H1 (cell line): ENCODE data around the gene SLC2A11. TPM values are rescaled to one million over a fixed set of nuclear protein-coding genes. Genes with fewer than 3 reads are reported as not detected.

Source experiments
- polyA plus RNA-seq, 7 experiments: library from polyadenylated mRNA; depleted of rRNA in 3 of 7; stranded (reverse) in 5 of 7; unstranded in 2 of 7; fragments of >200 nt in 5 of 7; fragments of 200-250 nt in 2 of 7; gene quantifications; 1 replicate in 5 of 7; 2 replicates in 1 of 7; 4 replicates in 1 of 7; pipeline versions ENCODE4 v1.2.1 to v1.2.3, GENCODE V29; 2011 to 2013; ENCODE audit warnings: missing spikeins in 2 of 7, mixed read lengths in 2 of 7
- total RNA-seq: library from RNA; stranded (reverse); fragmentation: NEBNext Ultra II Directional; extraction: Animal tissue kit (Norgen Biotek cat#: 25700); gene quantifications from 2 replicates; pipeline ENCODE4 v1.2.1, GENCODE V29; 2021
- TF ChIP-seq, protein P1 (sequence below): fragments of 300-600 bp; sonication (generic); IDR thresholded peaks from 2 replicates; pipeline ENCODE4 v1.7.1; 2012; ENCODE audit warnings: low read length, moderate library complexity, mild to moderate bottlenecking, inconsistent platforms; ENCODE audit not compliant: insufficient replicate concordance
- TF ChIP-seq, protein P2 (sequence below): IDR thresholded peaks from 2 replicates; pipeline ENCODE4 v1.6.1; 2012; ENCODE audit warnings: inconsistent platforms

Gene SLC2A11
- total and polyA plus RNA-seq, 2 of the 8 experiments (the other 6 are each of a cell fraction or from before 2014, with no cell fraction given): 10.7 to 12.5 TPM

DNA sequence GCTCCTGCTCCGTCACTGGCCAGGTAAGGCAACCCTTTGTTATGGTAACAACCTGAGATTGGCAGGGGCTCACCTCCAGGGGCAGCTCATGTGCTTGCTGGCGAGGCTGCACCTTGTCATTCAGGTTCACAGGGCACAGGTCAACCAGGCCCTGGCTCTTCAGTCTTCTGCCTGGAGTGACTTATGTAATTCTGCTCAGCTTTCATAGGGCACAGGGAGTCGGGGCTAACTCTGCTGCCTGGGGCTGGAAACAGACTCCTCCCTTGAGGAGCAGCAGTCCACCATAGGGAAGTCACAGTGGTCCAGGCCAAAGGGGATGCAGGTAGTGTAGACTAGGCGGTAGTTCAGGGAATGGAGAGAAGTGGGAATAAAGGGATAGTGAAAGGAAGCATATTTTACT, 35.0 kb downstream of the SLC2A11 start (continued):
- TF ChIP-seq, protein P1, sequence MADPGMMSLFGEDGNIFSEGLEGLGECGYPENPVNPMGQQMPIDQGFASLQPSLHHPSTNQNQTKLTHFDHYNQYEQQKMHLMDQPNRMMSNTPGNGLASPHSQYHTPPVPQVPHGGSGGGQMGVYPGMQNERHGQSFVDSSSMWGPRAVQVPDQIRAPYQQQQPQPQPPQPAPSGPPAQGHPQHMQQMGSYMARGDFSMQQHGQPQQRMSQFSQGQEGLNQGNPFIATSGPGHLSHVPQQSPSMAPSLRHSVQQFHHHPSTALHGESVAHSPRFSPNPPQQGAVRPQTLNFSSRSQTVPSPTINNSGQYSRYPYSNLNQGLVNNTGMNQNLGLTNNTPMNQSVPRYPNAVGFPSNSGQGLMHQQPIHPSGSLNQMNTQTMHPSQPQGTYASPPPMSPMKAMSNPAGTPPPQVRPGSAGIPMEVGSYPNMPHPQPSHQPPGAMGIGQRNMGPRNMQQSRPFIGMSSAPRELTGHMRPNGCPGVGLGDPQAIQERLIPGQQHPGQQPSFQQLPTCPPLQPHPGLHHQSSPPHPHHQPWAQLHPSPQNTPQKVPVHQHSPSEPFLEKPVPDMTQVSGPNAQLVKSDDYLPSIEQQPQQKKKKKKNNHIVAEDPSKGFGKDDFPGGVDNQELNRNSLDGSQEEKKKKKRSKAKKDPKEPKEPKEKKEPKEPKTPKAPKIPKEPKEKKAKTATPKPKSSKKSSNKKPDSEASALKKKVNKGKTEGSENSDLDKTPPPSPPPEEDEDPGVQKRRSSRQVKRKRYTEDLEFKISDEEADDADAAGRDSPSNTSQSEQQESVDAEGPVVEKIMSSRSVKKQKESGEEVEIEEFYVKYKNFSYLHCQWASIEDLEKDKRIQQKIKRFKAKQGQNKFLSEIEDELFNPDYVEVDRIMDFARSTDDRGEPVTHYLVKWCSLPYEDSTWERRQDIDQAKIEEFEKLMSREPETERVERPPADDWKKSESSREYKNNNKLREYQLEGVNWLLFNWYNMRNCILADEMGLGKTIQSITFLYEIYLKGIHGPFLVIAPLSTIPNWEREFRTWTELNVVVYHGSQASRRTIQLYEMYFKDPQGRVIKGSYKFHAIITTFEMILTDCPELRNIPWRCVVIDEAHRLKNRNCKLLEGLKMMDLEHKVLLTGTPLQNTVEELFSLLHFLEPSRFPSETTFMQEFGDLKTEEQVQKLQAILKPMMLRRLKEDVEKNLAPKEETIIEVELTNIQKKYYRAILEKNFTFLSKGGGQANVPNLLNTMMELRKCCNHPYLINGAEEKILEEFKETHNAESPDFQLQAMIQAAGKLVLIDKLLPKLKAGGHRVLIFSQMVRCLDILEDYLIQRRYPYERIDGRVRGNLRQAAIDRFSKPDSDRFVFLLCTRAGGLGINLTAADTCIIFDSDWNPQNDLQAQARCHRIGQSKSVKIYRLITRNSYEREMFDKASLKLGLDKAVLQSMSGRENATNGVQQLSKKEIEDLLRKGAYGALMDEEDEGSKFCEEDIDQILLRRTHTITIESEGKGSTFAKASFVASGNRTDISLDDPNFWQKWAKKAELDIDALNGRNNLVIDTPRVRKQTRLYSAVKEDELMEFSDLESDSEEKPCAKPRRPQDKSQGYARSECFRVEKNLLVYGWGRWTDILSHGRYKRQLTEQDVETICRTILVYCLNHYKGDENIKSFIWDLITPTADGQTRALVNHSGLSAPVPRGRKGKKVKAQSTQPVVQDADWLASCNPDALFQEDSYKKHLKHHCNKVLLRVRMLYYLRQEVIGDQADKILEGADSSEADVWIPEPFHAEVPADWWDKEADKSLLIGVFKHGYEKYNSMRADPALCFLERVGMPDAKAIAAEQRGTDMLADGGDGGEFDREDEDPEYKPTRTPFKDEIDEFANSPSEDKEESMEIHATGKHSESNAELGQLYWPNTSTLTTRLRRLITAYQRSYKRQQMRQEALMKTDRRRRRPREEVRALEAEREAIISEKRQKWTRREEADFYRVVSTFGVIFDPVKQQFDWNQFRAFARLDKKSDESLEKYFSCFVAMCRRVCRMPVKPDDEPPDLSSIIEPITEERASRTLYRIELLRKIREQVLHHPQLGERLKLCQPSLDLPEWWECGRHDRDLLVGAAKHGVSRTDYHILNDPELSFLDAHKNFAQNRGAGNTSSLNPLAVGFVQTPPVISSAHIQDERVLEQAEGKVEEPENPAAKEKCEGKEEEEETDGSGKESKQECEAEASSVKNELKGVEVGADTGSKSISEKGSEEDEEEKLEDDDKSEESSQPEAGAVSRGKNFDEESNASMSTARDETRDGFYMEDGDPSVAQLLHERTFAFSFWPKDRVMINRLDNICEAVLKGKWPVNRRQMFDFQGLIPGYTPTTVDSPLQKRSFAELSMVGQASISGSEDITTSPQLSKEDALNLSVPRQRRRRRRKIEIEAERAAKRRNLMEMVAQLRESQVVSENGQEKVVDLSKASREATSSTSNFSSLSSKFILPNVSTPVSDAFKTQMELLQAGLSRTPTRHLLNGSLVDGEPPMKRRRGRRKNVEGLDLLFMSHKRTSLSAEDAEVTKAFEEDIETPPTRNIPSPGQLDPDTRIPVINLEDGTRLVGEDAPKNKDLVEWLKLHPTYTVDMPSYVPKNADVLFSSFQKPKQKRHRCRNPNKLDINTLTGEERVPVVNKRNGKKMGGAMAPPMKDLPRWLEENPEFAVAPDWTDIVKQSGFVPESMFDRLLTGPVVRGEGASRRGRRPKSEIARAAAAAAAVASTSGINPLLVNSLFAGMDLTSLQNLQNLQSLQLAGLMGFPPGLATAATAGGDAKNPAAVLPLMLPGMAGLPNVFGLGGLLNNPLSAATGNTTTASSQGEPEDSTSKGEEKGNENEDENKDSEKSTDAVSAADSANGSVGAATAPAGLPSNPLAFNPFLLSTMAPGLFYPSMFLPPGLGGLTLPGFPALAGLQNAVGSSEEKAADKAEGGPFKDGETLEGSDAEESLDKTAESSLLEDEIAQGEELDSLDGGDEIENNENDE: no peak
- TF ChIP-seq, protein P2, sequence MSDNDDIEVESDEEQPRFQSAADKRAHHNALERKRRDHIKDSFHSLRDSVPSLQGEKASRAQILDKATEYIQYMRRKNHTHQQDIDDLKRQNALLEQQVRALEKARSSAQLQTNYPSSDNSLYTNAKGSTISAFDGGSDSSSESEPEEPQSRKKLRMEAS: 0 out of 2 replicates have a peak, but pooled peaks have one; percentile 42
